H9 (cell line): ENCODE data around the gene EVI5L. TPM values are rescaled to one million over a fixed set of nuclear protein-coding genes. Genes with fewer than 3 reads are reported as not detected.
A peak's percentile ranks its signal among the peaks of the same experiment; 100 is the strongest.

Source experiments
- DNase-seq: peaks from one replicate; pipeline ENCODE4 v3.0.0-alpha.2; 2017
- H2AFZ ChIP-seq: one replicate; pipeline ENCODE4 v1.6.1; 2013; ENCODE audit warnings: mild to moderate bottlenecking, low read length, control low read depth, moderate library complexity
- H2AK5ac ChIP-seq: 2 replicates; pipeline ENCODE4 v1.6.1; 2013; ENCODE audit warnings: low read length, control low read depth, mixed read lengths; ENCODE audit not compliant: insufficient read length
- H2BK120ac ChIP-seq: one replicate; pipeline ENCODE4 v1.6.1; 2013; ENCODE audit warnings: low read depth, mild to moderate bottlenecking, low read length, control low read depth, inconsistent platforms; ENCODE audit not compliant: poor library complexity, severe bottlenecking
- H2BK12ac ChIP-seq: 2 replicates; pipeline ENCODE4 v1.6.1; 2013; ENCODE audit warnings: low read length, control low read depth, mixed read lengths, low read depth; ENCODE audit not compliant: insufficient read length
- H2BK15ac ChIP-seq: 2 replicates; pipeline ENCODE4 v1.6.1; 2013; ENCODE audit warnings: low read depth, low read length, control low read depth
- H2BK20ac ChIP-seq: one replicate; pipeline ENCODE4 v1.6.1; 2013; ENCODE audit warnings: low read depth, mild to moderate bottlenecking, low read length, control low read depth, inconsistent platforms; ENCODE audit not compliant: poor library complexity, severe bottlenecking
- H2BK5ac ChIP-seq: 2 replicates; pipeline ENCODE4 v1.6.1; 2013; ENCODE audit warnings: low read length, control low read depth, mixed read lengths; ENCODE audit not compliant: insufficient read length
- H3K14ac ChIP-seq: 2 replicates; pipeline ENCODE4 v1.6.1; 2013; ENCODE audit warnings: low read length, control low read depth; ENCODE audit not compliant: insufficient read depth
- H3K18ac ChIP-seq: 2 replicates; pipeline ENCODE4 v1.6.1; 2013; ENCODE audit warnings: low read depth, mild to moderate bottlenecking, mixed read lengths, low read length, control low read depth; ENCODE audit not compliant: insufficient read length
- H3K23ac ChIP-seq: 2 replicates; pipeline ENCODE4 v1.6.1; 2013; ENCODE audit warnings: low read length, control low read depth, mixed read lengths, low read depth; ENCODE audit not compliant: insufficient read length
- H3K23me2 ChIP-seq: 2 replicates; pipeline ENCODE4 v1.6.1; 2013; ENCODE audit warnings: low read depth, mild to moderate bottlenecking, mixed read lengths, low read length, control low read depth; ENCODE audit not compliant: insufficient read length, poor library complexity, severe bottlenecking
- H3K27ac ChIP-seq: 2 replicates; pipeline ENCODE4 v1.5.1; 2013; ENCODE audit warnings: low read length, control low read depth, mixed read lengths, low read depth; ENCODE audit not compliant: insufficient read length
- H3K27me3 ChIP-seq: 2 replicates; pipeline ENCODE4 v1.6.1; 2013; ENCODE audit warnings: low read length, control low read depth, inconsistent platforms; ENCODE audit not compliant: insufficient read depth
- H3K4ac ChIP-seq: 2 replicates; pipeline ENCODE4 v1.6.1; 2013; ENCODE audit warnings: low read depth, mild to moderate bottlenecking, control low read depth, inconsistent platforms, low read length, moderate library complexity
- H3K4me1 ChIP-seq: 2 replicates; pipeline ENCODE4 v1.6.1; 2013; ENCODE audit warnings: low read length, control low read depth, inconsistent platforms; ENCODE audit not compliant: insufficient read depth
- H3K4me2 ChIP-seq: 2 replicates; pipeline ENCODE4 v1.6.1; 2013; ENCODE audit warnings: low read length, control low read depth, mixed read lengths; ENCODE audit not compliant: insufficient read length, insufficient read depth
- H3K56ac ChIP-seq: 2 replicates; pipeline ENCODE4 v1.6.1; 2013; ENCODE audit warnings: low read depth, mild to moderate bottlenecking, mixed read lengths, low read length, control low read depth; ENCODE audit not compliant: insufficient read length
- H3K79me1 ChIP-seq: 2 replicates; pipeline ENCODE4 v1.6.1; 2013; ENCODE audit warnings: low read depth, mild to moderate bottlenecking, moderate library complexity, low read length, control low read depth, inconsistent platforms; ENCODE audit not compliant: insufficient read depth, poor library complexity, severe bottlenecking
- H3K79me2 ChIP-seq: 2 replicates; pipeline ENCODE4 v1.6.1; 2013; ENCODE audit warnings: low read length, control low read depth, inconsistent platforms; ENCODE audit not compliant: insufficient read depth
- H3K9ac ChIP-seq: 2 replicates; pipeline ENCODE4 v1.6.1; 2013; ENCODE audit warnings: low read length, control low read depth, mixed read lengths; ENCODE audit not compliant: insufficient read length; ENCODE audit errors: extremely low read depth
- H3K9me3 ChIP-seq: one replicate; pipeline ENCODE4 v1.6.1; 2013; ENCODE audit warnings: low read depth, low read length, inconsistent platforms; ENCODE audit not compliant: control insufficient read depth
- H3T11ph ChIP-seq: one replicate; pipeline ENCODE4 v1.6.1; 2013; ENCODE audit warnings: mild to moderate bottlenecking, low read length, control low read depth, inconsistent platforms
- H4K20me1 ChIP-seq: one replicate; pipeline ENCODE4 v1.6.1; 2013; ENCODE audit not compliant: control insufficient read depth, insufficient read length, insufficient read depth
- H4K5ac ChIP-seq: 2 replicates; pipeline ENCODE4 v1.6.1; 2013; ENCODE audit warnings: low read depth, mild to moderate bottlenecking, mixed read lengths, low read length, control low read depth; ENCODE audit not compliant: insufficient read length
- H4K8ac ChIP-seq: replicated peaks from 2 replicates; pipeline ENCODE4 v1.6.1; 2013; ENCODE audit warnings: low read length, control low read depth, mixed read lengths, low read depth; ENCODE audit not compliant: insufficient read length
- H4K91ac ChIP-seq: 2 replicates; pipeline ENCODE4 v1.6.1; 2013; ENCODE audit warnings: low read depth, mild to moderate bottlenecking, moderate library complexity, mixed read lengths, low read length, control low read depth; ENCODE audit not compliant: insufficient read length
- H3K27ac Mint-ChIP-seq, 3 experiments: 2 replicates in 2 of 3; 3 replicates in 1 of 3; pipeline ENCODE4 v1.8.0; 2020 to 2021; ENCODE audit warnings: mixed read lengths in 3 of 3, mild to moderate bottlenecking in 1 of 3, moderate library complexity in 1 of 3
- H3K27me3 Mint-ChIP-seq: 2 replicates; pipeline ENCODE4 v1.8.0; 2021; ENCODE audit warnings: low read depth, mild to moderate bottlenecking, moderate library complexity, mixed read lengths
- H3K36me3 Mint-ChIP-seq, 3 experiments: 2 replicates in 2 of 3; 3 replicates in 1 of 3; pipeline ENCODE4 v1.8.0; 2020 to 2021; ENCODE audit warnings: low read depth in 3 of 3, mixed read lengths in 3 of 3; ENCODE audit not compliant: insufficient read depth in 1 of 3
- H3K4me1 Mint-ChIP-seq, 2 experiments: 2 replicates each; pipeline ENCODE4 v1.8.0; 2020; ENCODE audit warnings: mixed read lengths in 2 of 2
- H3K4me3 Mint-ChIP-seq, 2 experiments: 2 replicates in 1 of 2; 3 replicates in 1 of 2; pipeline ENCODE4 v1.8.0; 2020 to 2021; ENCODE audit warnings: mild to moderate bottlenecking in 2 of 2, mixed read lengths in 2 of 2, moderate library complexity in 1 of 2
- H3K9me3 Mint-ChIP-seq, 2 experiments: 2 replicates in 1 of 2; 3 replicates in 1 of 2; pipeline ENCODE4 v1.8.0; 2020; ENCODE audit warnings: mild to moderate bottlenecking in 2 of 2, mixed read lengths in 2 of 2, moderate library complexity in 1 of 2
- CTCF ChIP-seq: fragments of 200-600 bp; sonication (generic); conservative IDR thresholded peaks from 3 replicates; pipeline ENCODE4 v1.8.0; 2021; ENCODE audit warnings: antibody characterized with exemption, mild to moderate bottlenecking
- WGBS: extraction: QIAGEN DNeasy Blood & Tissue Kit; methylation state at CpG from one replicate; pipeline ENCODE4 v1.1.7; 2013; ENCODE audit warnings: missing lambda C conversion rate, low lambda C conversion rate, mixed read lengths; ENCODE audit not compliant: insufficient read length; ENCODE audit errors: extremely low coverage; 5-methylcytosine and 5-hydroxymethylcytosine counted together
- total RNA-seq: library from RNA; stranded (reverse); gene quantifications from 2 replicates; pipeline ENCODE4 v1.2.1, GENCODE V29; 2021

EVI5L gene
- total RNA-seq, 1 experiment from 2014 or later: 7.1 TPM

- TF ChIP-seq CTCF: no peak
- H3K36me3 Mint-ChIP-seq: no peaks in the 10 kb centered on the region
- Histone ChIP-seq H2BK120ac (no peak overlapping the region), H4K8ac (no peak overlapping the region), H3T11ph (no peak overlapping the region), H3K23me2 (peaks cover 3% of the 10 kb centered on the region), H4K5ac (no peak overlapping the region), H3K18ac (no peak overlapping the region), H2BK15ac (no peak overlapping the region), H3K56ac (no peak overlapping the region), H4K91ac (no peak overlapping the region), H3K4me2 (peak overlapping the region; percentile 14), H3K9me3 (no peaks in the 10 kb centered on the region), H2BK20ac (no peak overlapping the region), H2AK5ac (no peak overlapping the region), H2BK12ac (no peak overlapping the region), H3K4ac (no peak overlapping the region), H3K14ac (no peak overlapping the region), H3K4me1 (no peaks in the 10 kb centered on the region), H3K79me2 (no peaks in the 10 kb centered on the region), H3K79me1 (no peaks in the 10 kb centered on the region), H3K27me3 (no peaks in the 10 kb centered on the region), H3K9ac (no peak overlapping the region), H4K20me1 (no peaks in the 10 kb centered on the region), H2BK5ac (no peak overlapping the region), H3K23ac (no peak overlapping the region), H3K27ac (no peak overlapping the region), H2AFZ (no peak overlapping the region)
- no peak for DNase-seq
- peaks cover 8 to 31% of the 10 kb centered on the region in 2 experiments for H3K4me1 Mint-ChIP-seq
- H3K4me3 Mint-ChIP-seq: peak overlapping the region in 1 of 2 experiments; percentile 57; a peak in 2 of 5 replicates
- no peak overlapping the region for H3K27ac Mint-ChIP-seq
- peaks cover 40% of the 10 kb centered on the region for H3K27me3 Mint-ChIP-seq
- H3K9me3 Mint-ChIP-seq: no peaks in the 10 kb centered on the region
- no CpG with 5 or more reads among the region's 12 CpGs for WGBS
Observed at GRCh38 chr19:7853770-7854128, 23.7 kb downstream of the EVI5L start.
